Smooth muscle cell (in vitro differentiated cells): Measurements from ENCODE around the gene KCNQ1. TPM values are rescaled to one million over a fixed set of nuclear protein-coding genes. Genes with fewer than 3 reads are reported as not detected.

Experiments
- DNase-seq: peaks from one replicate; lab custom pipeline; 2025; ENCODE audit not compliant: unreplicated experiment; lab: John Stamatoyannopoulos, UW
- H2AFZ ChIP-seq: fragments of 200-600 bp; sonication (generic); 2 replicates; pipeline ENCODE4 v1.6.0; 2016; ENCODE audit warnings: antibody characterized with exemption, low read depth, mild to moderate bottlenecking
- H3F3A ChIP-seq: fragments of 200-600 bp; sonication (generic); 2 replicates; pipeline ENCODE4 v1.6.0; 2017; ENCODE audit warnings: antibody characterized with exemption, low read depth
- H3K27ac ChIP-seq: fragments of 200-600 bp; sonication (generic); 2 replicates; pipeline ENCODE4 v1.5.1; 2016; ENCODE audit warnings: low read depth, mild to moderate bottlenecking
- H3K27me3 ChIP-seq: fragments of 200-600 bp; sonication (generic); 2 replicates; pipeline ENCODE4 v1.6.1; 2016; ENCODE audit warnings: low read depth, mild to moderate bottlenecking
- H3K36me3 ChIP-seq: fragments of 200-600 bp; sonication (generic); 2 replicates; pipeline ENCODE4 v1.5.1; 2016; ENCODE audit warnings: low read depth
- H3K4me1 ChIP-seq: fragments of 200-600 bp; sonication (generic); 2 replicates; pipeline ENCODE4 v1.5.1; 2016; ENCODE audit warnings: low read depth
- H3K4me2 ChIP-seq: fragments of 200-600 bp; sonication (generic); 2 replicates; pipeline ENCODE4 v1.6.0; 2016; ENCODE audit warnings: mild to moderate bottlenecking
- H3K4me3 ChIP-seq: fragments of 200-600 bp; sonication (generic); 2 replicates; pipeline ENCODE4 v1.5.1; 2016; ENCODE audit warnings: mild to moderate bottlenecking
- H3K79me2 ChIP-seq: fragments of 200-600 bp; sonication (generic); 2 replicates; pipeline ENCODE4 v1.6.0; 2016; ENCODE audit warnings: low read depth, mild to moderate bottlenecking
- H3K9ac ChIP-seq: fragments of 200-600 bp; sonication (generic); 2 replicates; pipeline ENCODE4 v1.6.0; 2016; ENCODE audit warnings: low read depth
- H3K9me3 ChIP-seq: fragments of 200-600 bp; sonication (generic); replicated peaks from 2 replicates; pipeline ENCODE4 v1.5.1; 2016; ENCODE audit warnings: low read depth
- H4K20me1 ChIP-seq: fragments of 200-600 bp; sonication (generic); 2 replicates; pipeline ENCODE4 v1.6.0; 2016; ENCODE audit warnings: low read depth
- WGBS: methylation state at CpG from one replicate; pipeline ENCODE4 v1.1.7; 2016; ENCODE audit warnings: low lambda C conversion rate; 5-methylcytosine and 5-hydroxymethylcytosine counted together
- polyA plus RNA-seq: library from polyadenylated mRNA; unstranded; fragments of >200 nt; fragmentation: Nextera tagmentation; extraction: Ambion mirVana; gene quantifications from 2 replicates; pipeline ENCODE4 v1.2.1, GENCODE V29; 2016
- total RNA-seq: library from RNA; depleted of rRNA; stranded (reverse); fragments of >200 nt; gene quantifications from 2 replicates; pipeline ENCODE4 v1.2.3, GENCODE V29; 2014
- TF ChIP-seq, protein P1 (sequence below): fragments of 200-600 bp; sonication (generic); IDR thresholded peaks from 2 replicates; pipeline ENCODE4 v1.5.1; 2017; ENCODE audit warnings: borderline replicate concordance, mild to moderate bottlenecking, antibody characterized with exemption; ENCODE audit not compliant: insufficient read depth, poor library complexity, severe bottlenecking

Gene KCNQ1
- total and polyA plus RNA-seq, 2 experiments from 2014 or later = 1.3 to 2.3 TPM

DNA sequence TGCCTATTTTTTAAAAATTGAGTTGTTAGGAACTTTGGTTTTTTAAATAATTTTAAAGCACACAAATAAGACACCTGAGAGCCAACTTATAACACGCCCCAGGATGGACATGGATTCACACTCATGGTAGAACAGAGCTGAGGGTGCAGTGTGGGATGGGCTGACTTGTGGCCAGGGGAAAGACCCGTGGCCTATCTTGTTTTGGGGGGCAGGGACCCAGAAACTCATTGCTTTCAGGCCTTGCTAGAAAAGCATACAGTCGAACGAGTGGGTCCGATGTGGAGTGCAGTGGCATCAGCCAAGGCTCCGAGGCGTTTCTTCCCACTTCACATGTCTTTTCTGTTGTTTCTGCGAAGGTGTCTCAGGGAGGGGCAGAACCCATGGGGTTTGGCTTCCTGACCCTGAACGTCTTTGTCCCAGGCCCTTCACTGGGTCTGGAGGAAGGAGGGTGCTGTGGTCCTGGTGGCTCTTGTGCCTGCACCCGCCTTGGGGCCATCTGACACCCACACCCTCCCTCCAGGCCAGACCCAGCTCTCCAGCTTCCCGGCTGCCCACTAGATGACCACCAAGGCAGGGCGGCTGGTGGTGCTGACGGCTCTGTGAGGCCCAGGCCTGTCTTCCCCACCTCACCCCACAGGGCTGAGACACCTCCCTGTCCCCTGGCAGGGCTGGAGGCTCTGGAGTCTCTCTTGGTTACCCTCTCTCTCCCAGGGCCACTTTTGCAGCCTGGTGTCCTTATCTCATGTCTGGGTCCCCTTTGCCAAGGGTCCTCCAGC lies 120.8 kb downstream of the KCNQ1 start:
- no peak for DNase-seq
- no peaks in the 10 kb centered on the region for H3K4me1 ChIP-seq
- WGBS = 95% methylated on average over 13 of the region's 13 CpGs
- H3K27ac ChIP-seq = no peak overlapping the region
- H3K9me3 ChIP-seq = no peaks in the 10 kb centered on the region
- H3K4me3 ChIP-seq = no peak overlapping the region
- H3K4me2 ChIP-seq = no peak overlapping the region
- no peak overlapping the region for H2AFZ ChIP-seq
- TF ChIP-seq, protein P1, sequence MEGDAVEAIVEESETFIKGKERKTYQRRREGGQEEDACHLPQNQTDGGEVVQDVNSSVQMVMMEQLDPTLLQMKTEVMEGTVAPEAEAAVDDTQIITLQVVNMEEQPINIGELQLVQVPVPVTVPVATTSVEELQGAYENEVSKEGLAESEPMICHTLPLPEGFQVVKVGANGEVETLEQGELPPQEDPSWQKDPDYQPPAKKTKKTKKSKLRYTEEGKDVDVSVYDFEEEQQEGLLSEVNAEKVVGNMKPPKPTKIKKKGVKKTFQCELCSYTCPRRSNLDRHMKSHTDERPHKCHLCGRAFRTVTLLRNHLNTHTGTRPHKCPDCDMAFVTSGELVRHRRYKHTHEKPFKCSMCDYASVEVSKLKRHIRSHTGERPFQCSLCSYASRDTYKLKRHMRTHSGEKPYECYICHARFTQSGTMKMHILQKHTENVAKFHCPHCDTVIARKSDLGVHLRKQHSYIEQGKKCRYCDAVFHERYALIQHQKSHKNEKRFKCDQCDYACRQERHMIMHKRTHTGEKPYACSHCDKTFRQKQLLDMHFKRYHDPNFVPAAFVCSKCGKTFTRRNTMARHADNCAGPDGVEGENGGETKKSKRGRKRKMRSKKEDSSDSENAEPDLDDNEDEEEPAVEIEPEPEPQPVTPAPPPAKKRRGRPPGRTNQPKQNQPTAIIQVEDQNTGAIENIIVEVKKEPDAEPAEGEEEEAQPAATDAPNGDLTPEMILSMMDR = no peak
- H3K36me3 ChIP-seq = no peaks in the 10 kb centered on the region
- peaks cover 9% of the 10 kb centered on the region for H3K27me3 ChIP-seq
- H3F3A ChIP-seq = no peaks in the 10 kb centered on the region
- no peaks in the 10 kb centered on the region for H3K79me2 ChIP-seq
- no peaks in the 10 kb centered on the region for H4K20me1 ChIP-seq
- no peak overlapping the region for H3K9ac ChIP-seq

DNA sequence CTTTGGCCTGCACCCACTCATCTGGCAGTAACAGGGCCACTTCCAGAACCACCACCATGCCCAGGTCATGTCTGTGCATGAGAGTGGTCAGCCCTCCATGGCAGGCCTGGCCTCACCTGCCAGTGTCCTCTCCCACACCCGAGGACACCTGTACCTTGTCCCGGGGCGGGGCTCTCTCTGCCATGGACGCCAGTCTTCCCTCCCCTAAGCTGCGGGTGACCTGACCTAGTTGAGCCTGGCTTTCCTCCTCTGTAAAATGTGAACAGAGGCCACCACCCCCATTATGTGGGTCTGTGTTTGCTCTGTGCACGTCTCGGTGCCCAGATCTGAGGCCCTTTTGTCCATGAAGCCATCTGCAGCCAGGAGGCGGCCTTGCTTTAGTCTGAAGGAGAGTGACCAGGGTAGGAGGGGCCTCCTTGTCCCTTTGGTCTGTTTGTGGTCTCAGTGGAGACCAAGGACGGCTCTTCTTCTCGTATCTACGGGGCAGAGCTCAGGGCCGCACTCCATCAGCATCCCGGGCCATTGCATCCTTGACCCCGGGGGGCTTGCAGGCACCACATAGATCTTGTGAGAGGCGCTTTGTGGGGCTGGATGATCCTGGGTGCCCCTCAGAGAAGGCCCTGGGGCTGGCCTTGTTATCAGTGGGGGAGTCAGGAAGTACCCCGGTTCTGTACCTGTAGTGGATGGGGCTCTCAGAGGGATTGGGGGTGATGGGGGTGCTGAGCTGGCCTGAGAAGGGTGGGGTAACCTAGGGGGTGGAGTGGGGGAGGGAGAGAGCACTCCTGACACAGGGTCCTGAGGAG lies 121.6 kb downstream of the KCNQ1 start:
- TF ChIP-seq, protein P1 = no peak
- H3K36me3 ChIP-seq = no peaks in the 10 kb centered on the region
- no peaks in the 10 kb centered on the region for H3K79me2 ChIP-seq
- no peaks in the 10 kb centered on the region for H3K4me1 ChIP-seq
- no peak overlapping the region for H3K9ac ChIP-seq
- H3K27me3 ChIP-seq = peaks cover 9% of the 10 kb centered on the region
- H3K27ac ChIP-seq = no peak overlapping the region
- no peak overlapping the region for H2AFZ ChIP-seq
- no peaks in the 10 kb centered on the region for H3F3A ChIP-seq
- H3K4me3 ChIP-seq = no peak overlapping the region
- H3K4me2 ChIP-seq = no peak overlapping the region
- DNase-seq = no peak
- no peaks in the 10 kb centered on the region for H3K9me3 ChIP-seq
- WGBS = 94% methylated on average over 16 of the region's 16 CpGs
- no peaks in the 10 kb centered on the region for H4K20me1 ChIP-seq

DNA sequence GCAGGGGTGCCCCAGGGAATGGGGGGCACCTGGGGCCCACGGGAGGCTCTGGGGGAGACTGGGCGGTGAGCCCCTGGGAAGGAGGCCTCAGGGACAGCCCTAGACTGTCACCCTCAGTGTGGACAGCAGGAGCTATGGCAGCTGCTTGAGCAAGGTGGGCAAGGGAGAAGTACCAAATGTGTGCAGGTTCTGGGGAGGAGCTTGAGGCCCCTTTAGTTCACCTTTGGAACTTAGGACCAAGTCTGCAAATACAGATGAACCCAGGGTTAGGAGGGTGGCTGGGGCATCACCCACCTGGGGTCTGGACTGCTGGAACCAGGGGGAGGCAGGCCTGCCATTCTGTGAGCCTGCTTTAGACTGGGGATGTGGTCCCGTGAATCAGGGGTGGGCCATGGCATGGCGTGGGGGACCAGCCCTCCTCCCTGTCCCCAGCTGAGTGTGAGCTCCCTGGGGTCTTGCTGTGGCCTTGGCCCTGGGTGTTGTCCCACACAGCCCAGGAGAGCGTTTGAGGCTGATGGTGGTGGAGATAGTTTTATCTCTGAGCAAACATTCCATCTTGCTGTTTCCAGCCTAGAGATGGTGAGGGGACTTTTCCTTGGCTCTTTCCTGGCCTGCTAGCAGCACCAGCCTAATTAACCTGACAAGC lies 122.3 kb downstream of the KCNQ1 start:
- H3K9me3 ChIP-seq = no peaks in the 10 kb centered on the region
- H3K4me3 ChIP-seq = no peak overlapping the region
- 84% methylated on average over 5 of the region's 5 CpGs for WGBS
- TF ChIP-seq, protein P1 = no peak
- H3F3A ChIP-seq = no peaks in the 10 kb centered on the region
- H4K20me1 ChIP-seq = no peaks in the 10 kb centered on the region
- no peak overlapping the region for H3K27ac ChIP-seq
- H3K79me2 ChIP-seq = no peaks in the 10 kb centered on the region
- no peak overlapping the region for H3K4me2 ChIP-seq
- no peak for DNase-seq
- no peaks in the 10 kb centered on the region for H3K4me1 ChIP-seq
- H2AFZ ChIP-seq = no peak overlapping the region
- H3K27me3 ChIP-seq = peaks cover 9% of the 10 kb centered on the region
- H3K9ac ChIP-seq = no peak overlapping the region
- no peaks in the 10 kb centered on the region for H3K36me3 ChIP-seq
